PC-3 (cell line): ENCODE data around the gene ACTL7A. TPM values are rescaled to one million over a fixed set of nuclear protein-coding genes. Genes with fewer than 3 reads are reported as not detected.

ENCODE experiments used
- ATAC-seq: fragments of 200-7000 bp; cut with Tn5 transposase; 2 replicates; pipeline ENCODE4 v1.9.1; 2020; ENCODE audit warnings: mild to moderate bottlenecking, moderate library complexity
- BruUV-seq: library from RNA; stranded (reverse); fragments of 400-500 nt; replicated peaks from 2 replicates; lab custom pipeline; 2021; lab: Mats Ljungman, UMichigan
- CTCF ChIA-PET: fragments of 300-600 bp; sonication (Branson Sonifier 250); formaldehyde crosslinking; loops from one replicate; lab custom pipeline; 2022; ENCODE audit warnings: antibody characterized with exemption; lab: Charles Lee
- POLR2A ChIA-PET: fragments of 300-600 bp; sonication (Branson Sonifier 250); formaldehyde crosslinking; loops from one replicate; lab custom pipeline; 2022; ENCODE audit warnings: antibody characterized with exemption; ENCODE audit not compliant: unreplicated experiment; lab: Charles Lee
- DNase-seq: peaks from one replicate; pipeline ENCODE4 v3.0.0-alpha.2; 2015
- H2AFZ ChIP-seq: fragments of 300-600 bp; sonication (generic); 2 replicates; pipeline ENCODE4 v1.6.0; 2016; ENCODE audit warnings: antibody characterized with exemption, low read length
- H3F3A ChIP-seq: fragments of 300-600 bp; sonication (generic); one replicate; pipeline ENCODE4 v1.6.0; 2017; ENCODE audit warnings: antibody characterized with exemption, low read length, control low read depth, mild to moderate bottlenecking; ENCODE audit not compliant: unreplicated experiment
- H3K27ac ChIP-seq: fragments of 300-600 bp; sonication (generic); 2 replicates; pipeline ENCODE4 v1.5.1; 2016; ENCODE audit warnings: mild to moderate bottlenecking, low read length
- H3K27me3 ChIP-seq: fragments of 300-600 bp; sonication (generic); 2 replicates; pipeline ENCODE4 v1.6.1; 2016; ENCODE audit warnings: low read length, mixed read lengths
- H3K36me3 ChIP-seq: fragments of 300-600 bp; sonication (generic); 2 replicates; pipeline ENCODE4 v1.6.1; 2016; ENCODE audit warnings: low read depth, mixed run types, low read length, mixed read lengths
- H3K4me1 ChIP-seq: fragments of 300-600 bp; sonication (generic); 2 replicates; pipeline ENCODE4 v1.5.1; 2016; ENCODE audit warnings: low read length; ENCODE audit not compliant: insufficient read depth
- H3K4me2 ChIP-seq: fragments of 300-600 bp; sonication (generic); 2 replicates; pipeline ENCODE4 v1.6.0; 2016; ENCODE audit warnings: low read length
- H3K4me3 ChIP-seq: fragments of 300-600 bp; sonication (generic); 2 replicates; pipeline ENCODE4 v1.5.1; 2016; ENCODE audit warnings: mild to moderate bottlenecking, low read length, mixed read lengths
- H3K79me2 ChIP-seq: fragments of 300-600 bp; sonication (generic); 2 replicates; pipeline ENCODE4 v1.6.1; 2017; ENCODE audit warnings: low read length, mixed read lengths
- H3K9ac ChIP-seq: fragments of 300-600 bp; sonication (generic); 2 replicates; pipeline ENCODE4 v1.6.0; 2016; ENCODE audit warnings: mild to moderate bottlenecking, low read length
- H3K9me2 ChIP-seq: fragments of 300-600 bp; sonication (generic); replicated peaks from 2 replicates; pipeline ENCODE4 v1.6.1; 2016; ENCODE audit warnings: mixed run types, low read length, mixed read lengths
- H3K9me3 ChIP-seq: fragments of 300-600 bp; sonication (generic); 2 replicates; pipeline ENCODE4 v1.6.1; 2016; ENCODE audit warnings: low read length, mixed read lengths
- H4K20me1 ChIP-seq: fragments of 300-600 bp; sonication (generic); 2 replicates; pipeline ENCODE4 v1.6.1; 2016; ENCODE audit warnings: low read length, mixed read lengths
- CTCF ChIP-seq: fragments of 300-600 bp; sonication (generic); conservative IDR thresholded peaks from 2 replicates; pipeline ENCODE4 v1.5.1; 2017; ENCODE audit warnings: antibody characterized with exemption, low read depth, mild to moderate bottlenecking, low read length
- EZH2 ChIP-seq: fragments of 300-600 bp; sonication (generic); IDR thresholded peaks from one replicate; pipeline ENCODE4 v1.6.1; 2017; ENCODE audit warnings: antibody characterized with exemption, mild to moderate bottlenecking, low read length; ENCODE audit not compliant: unreplicated experiment
- EZH2phosphoT487 ChIP-seq: fragments of 300-600 bp; sonication (generic); IDR thresholded peaks from 2 replicates; pipeline ENCODE4 v1.6.1; 2018; ENCODE audit warnings: mild to moderate bottlenecking, antibody characterized with exemption, low read length, borderline replicate concordance
- intact Hi-C: fragments of 100-400 bp; cut with micrococcal nuclease; formaldehyde crosslinking; loops from 2 replicates; pipeline ENCODE4 v1.9.0; 2023
- total RNA-seq: library from RNA; depleted of rRNA; stranded (reverse); fragments of >200 nt; gene quantifications from 2 replicates; pipeline ENCODE4 v1.2.3, GENCODE V29; 2014; rRNA removed

The ACTL7A gene
- total RNA-seq, 1 experiment from 2014 or later, result not detected

GRCh38 chr9:108910914-108911313 lies 48.8 kb downstream of the ACTL7A start:
- Histone ChIP-seq H3K9ac (no peak overlapping the region), H3K4me2 (no peak overlapping the region), H3K27ac (no peak overlapping the region), H3K9me3 (no peaks in the 10 kb centered on the region), H4K20me1 (no peaks in the 10 kb centered on the region), H2AFZ (no peak overlapping the region), H3K36me3 (peaks cover 9% of the 10 kb centered on the region), H3F3A (no peaks in the 10 kb centered on the region), H3K4me3 (no peak overlapping the region), H3K4me1 (no peaks in the 10 kb centered on the region), H3K79me2 (no peaks in the 10 kb centered on the region), H3K9me2 (no peaks in the 10 kb centered on the region), H3K27me3 (no peaks in the 10 kb centered on the region)
- no peak for DNase-seq
- no peak for ATAC-seq
- ChIA-PET CTCF (no interaction called here), POLR2A (no interaction called here)
- no TSS peak for BruUV-seq
- intact Hi-C loops, result no loop called here
- no peak for TF ChIP-seq CTCF
- TF ChIP-seq EZH2phosphoT487, result no peak
- TF ChIP-seq EZH2, result no peak

- H3K9me2 ChIP-seq, result no peaks in the 10 kb centered on the region
- H3F3A ChIP-seq, result no peaks in the 10 kb centered on the region
- no TSS peak for BruUV-seq
- ATAC-seq, result no peak
- TF ChIP-seq EZH2 (no peak), EZH2phosphoT487 (no peak), CTCF (no peak)
- POLR2A ChIA-PET, result no interaction called here
- CTCF ChIA-PET, result interaction anchor here (0.8 kb wide), 1 partner anchor 23 kb away, joined by 3 read pairs; no protein-coding TSS in a partner anchor
- no peaks in the 10 kb centered on the region for H3K79me2 ChIP-seq
- no peaks in the 10 kb centered on the region for H4K20me1 ChIP-seq
- no peak for DNase-seq
- no peak overlapping the region for H3K9ac ChIP-seq
- H3K27me3 ChIP-seq, result no peaks in the 10 kb centered on the region
- H3K4me2 ChIP-seq, result no peak overlapping the region
- H3K9me3 ChIP-seq, result no peaks in the 10 kb centered on the region
- H3K4me3 ChIP-seq, result no peak overlapping the region
- no peak overlapping the region for H2AFZ ChIP-seq
- H3K27ac ChIP-seq, result no peak overlapping the region
- H3K36me3 ChIP-seq, result peaks cover 11% of the 10 kb centered on the region
- intact Hi-C loops, result no loop called here
- no peaks in the 10 kb centered on the region for H3K4me1 ChIP-seq
These were observed 49.8 kb downstream of the ACTL7A start for GRCh38 chr9:108911820-108912219.

Other genes with a start within 250 kb of the ACTL7A start
- not detected in 2 replicates for gene ACTL7B, start 6.3 kb upstream of the ACTL7A start, total RNA-seq
- 26.0 and 53.6 TPM in 2 replicates for gene ELP1, start 71.9 kb downstream of the ACTL7A start, total RNA-seq
- gene ABITRAM, start 72.1 kb downstream of the ACTL7A start, total RNA-seq, result 4.7 and 7.8 TPM in 2 replicates
- 80.5 and 97.7 TPM in 2 replicates for gene CTNNAL1, start 151.2 kb downstream of the ACTL7A start, total RNA-seq